Measurements from ENCODE around the gene PERM1.
A peak's percentile ranks its signal among the peaks of the same experiment; 100 is the strongest.

Gene PERM1

GRCh38 chr1:932776-933602 is 48.9 kb downstream of the PERM1 start:
- no peak for DNase-seq

- DNase-seq: no peak
Measured at GRCh38 chr1:932173-932510, 49.8 kb downstream of the PERM1 start.

DNA sequence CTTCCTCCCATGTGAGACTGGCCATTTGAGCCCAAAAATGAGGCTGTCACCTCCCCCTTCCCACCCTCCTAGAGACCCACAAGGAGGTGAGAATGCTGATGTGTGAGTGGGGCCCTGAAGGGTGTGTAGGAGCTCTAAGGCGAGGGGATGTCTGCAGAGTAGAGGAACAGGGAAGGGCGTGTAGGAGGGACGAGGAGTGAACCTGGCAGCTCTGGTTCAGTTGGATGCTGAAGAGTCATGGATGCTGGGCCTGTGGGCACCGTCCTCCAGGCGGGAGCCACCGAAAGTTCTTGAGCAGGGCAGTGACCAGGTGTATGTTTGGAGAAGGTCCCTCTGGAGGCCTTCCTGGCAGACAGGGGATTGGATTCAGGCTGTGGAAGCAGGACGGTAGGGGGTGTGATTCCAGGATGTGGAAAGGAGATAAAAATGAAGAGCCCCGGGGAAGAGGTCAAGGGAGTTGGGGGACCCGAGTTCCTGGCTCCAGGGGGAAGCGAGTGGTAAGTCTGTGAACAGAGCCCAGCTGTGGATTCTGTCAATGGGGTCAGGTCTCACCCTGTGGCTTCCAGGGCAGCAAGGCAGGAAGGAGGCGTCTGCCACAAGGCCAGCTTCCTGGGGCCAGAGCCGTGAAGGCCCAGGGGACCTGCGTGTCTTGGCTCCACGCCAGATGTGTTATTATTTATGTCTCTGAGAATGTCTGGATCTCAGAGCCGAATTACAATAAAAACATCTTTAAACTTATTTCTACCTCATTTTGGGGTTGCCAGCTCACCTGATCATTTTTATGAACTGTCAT is 50.3 kb downstream of the PERM1 start:
- no peak for DNase-seq

DNA sequence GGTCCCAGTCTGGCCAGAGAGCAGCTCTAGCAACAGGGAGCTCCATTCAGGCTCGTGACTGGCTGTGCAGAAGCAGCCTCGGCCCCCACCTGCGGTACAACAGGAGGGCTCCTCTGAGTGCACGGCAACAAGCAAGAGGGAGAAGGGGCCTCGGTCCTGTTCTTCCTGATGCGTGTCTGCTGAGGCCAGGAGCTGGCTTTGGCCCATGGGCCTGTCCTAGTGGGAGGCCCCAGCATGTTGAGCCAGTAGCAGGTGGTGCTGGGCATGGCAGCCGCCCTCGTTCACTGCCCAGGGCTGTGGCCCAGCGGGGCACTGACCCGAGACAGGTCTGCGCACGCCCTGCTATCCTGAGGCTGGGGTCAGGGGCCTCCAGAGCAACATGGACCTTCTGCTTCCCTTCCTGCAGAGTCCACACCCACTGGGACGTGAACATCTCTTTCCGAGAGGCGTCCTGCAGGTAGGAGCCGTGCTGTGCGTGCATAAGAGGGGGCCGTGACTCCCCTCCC is 51.2 kb downstream of the PERM1 start:
- DNase-seq: no peak

DNA sequence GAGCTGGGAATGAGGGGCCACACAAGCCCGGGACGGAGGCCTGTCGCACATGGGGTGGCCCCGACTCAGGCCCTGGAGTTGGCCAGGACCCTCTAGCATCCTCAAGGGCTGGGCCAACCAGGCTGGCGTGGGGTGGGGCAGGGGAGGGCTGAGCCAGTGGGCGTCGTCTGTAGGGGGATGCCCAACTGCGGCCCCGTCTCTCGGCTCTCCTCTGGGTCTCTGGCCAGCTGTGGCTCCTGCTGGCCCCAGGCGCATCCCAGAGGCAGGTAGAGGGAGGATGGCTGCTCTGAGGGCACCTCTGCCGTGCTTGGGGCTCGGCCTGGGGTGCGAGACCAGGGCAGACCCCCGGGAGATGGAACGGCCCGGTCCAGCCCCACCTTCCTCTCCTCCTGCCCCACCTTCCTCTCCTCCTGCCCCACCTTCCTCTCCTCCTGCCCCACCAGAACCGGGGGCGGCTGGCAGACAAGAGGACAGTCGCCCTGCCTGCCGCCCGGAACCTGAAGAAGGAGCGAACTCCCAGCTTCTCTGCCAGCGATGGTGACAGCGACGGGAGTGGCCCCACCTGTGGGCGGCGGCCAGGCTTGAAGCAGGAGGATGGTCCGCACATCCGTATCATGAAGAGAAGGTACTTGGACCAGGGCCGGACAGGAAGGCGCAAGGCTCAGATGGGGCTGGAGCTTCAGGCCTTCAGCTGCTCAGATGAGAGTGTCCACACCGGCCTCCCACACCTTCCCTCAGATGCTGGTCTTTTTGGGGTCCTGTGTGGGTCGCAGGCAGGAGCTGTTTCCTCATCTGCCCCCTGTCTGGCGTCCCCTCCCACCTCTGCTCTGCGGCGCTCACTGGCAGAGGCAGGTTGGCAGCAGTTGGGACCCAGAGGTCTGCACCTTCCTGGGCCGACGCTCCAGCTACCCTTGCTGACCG is 51.9 kb downstream of the PERM1 start:
- no peak for DNase-seq

DNA sequence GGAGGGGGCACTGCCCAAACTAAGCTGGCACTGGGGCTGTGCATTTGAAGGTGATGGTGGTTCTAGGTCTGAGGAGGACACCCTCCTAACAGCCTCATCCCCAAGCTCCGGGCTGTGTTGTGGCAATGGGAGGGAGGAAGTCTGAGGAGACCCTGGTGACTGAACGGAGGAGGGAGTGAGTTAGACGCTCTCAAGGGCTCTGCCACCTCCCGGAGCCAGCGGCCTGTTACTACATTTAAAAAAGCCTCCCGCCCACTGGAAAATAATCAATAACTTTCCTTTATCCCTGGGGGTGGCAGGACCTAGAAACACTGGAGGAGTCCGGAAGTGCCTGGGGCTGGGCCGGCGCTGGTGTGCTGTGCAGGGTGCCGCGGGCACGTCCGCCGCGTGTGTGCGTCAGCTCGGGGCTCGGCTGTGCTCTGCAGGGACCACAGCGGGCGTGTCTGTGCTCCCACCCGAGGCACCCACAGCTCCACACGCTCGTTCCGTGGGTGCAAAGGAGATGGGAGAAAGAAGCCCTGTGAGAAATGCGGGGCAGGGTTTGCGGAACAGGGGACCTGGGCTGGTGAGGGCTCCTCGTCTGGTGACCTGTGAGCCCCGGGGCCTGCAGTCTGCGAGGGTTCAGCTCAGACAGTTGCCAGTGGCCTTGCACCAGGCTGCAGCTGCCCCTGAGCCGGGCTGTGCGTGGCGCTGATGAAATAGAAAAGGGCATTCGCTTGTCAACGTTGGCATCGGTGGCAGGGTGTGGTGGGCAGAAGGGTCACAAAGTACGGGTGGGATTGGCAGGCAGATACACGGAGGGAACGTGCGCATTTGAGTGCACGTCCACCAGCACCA is 52.9 kb downstream of the PERM1 start:
- no peak for DNase-seq

DNA sequence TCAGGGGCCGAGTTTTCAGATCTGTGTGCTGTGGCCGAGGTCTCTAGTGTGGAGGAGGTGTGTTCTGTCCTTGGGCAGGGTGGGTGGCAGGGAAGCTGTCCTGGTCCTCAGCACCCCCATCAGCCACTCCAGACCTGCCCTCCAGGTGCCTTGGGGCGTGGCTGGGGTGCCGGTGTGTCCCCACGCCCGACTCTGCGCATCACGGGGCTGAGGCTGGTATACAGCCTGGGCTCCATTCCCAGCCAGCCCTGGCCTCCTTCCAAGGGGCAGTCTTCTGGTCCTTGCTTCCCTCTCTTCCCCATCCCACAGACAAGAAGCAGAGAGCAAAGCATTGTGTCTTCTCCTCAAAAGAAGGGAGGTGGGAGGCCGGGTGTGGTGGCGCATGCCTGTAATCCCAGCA is 54.1 kb downstream of the PERM1 start:
- DNase-seq: no peak

GRCh38 chr1:927234-927633 is 54.7 kb downstream of the PERM1 start:
- DNase-seq: no peak

- peak; percentile 71 for DNase-seq
Measured at GRCh38 chr1:925561-926421, 56.1 kb downstream of the PERM1 start.

Data from right forelimb (tissue), 1 donor.